D341Med (cell line): ENCODE results near the gene PPP1R9A.

Experiments
- DNase-seq: peaks from one replicate; pipeline ENCODE4 v3.0.0; 2012; ENCODE audit warnings: low spot score

Gene PPP1R9A

GRCh38 chr7:94912085-94912484 lies 4.7 kb downstream of the PPP1R9A start:
- DNase-seq, result no peak

- DNase-seq, result no peak
Observed at GRCh38 chr7:94913391-94913790, 6.0 kb downstream of the PPP1R9A start.

GRCh38 chr7:94921911-94922310 lies 14.5 kb downstream of the PPP1R9A start:
- DNase-seq, result no peak

GRCh38 chr7:94922457-94922856 lies 15.1 kb downstream of the PPP1R9A start:
- DNase-seq, result no peak

- no peak for DNase-seq
Observed at GRCh38 chr7:94923412-94923811, 16.0 kb downstream of the PPP1R9A start.

GRCh38 chr7:94928168-94928707 lies 20.8 kb downstream of the PPP1R9A start:
- DNase-seq, result no peak

GRCh38 chr7:94933256-94933990 lies 26.0 kb downstream of the PPP1R9A start:
- no peak for DNase-seq

- no peak for DNase-seq
Observed at GRCh38 chr7:94939395-94939794, 32.0 kb downstream of the PPP1R9A start.

- no peak for DNase-seq
Observed at GRCh38 chr7:94940241-94940640, 32.8 kb downstream of the PPP1R9A start.

GRCh38 chr7:94941844-94942632 lies 34.6 kb downstream of the PPP1R9A start:
- no peak for DNase-seq

GRCh38 chr7:94943134-94943533 lies 35.7 kb downstream of the PPP1R9A start:
- no peak for DNase-seq

- no peak for DNase-seq
Observed at GRCh38 chr7:94949532-94949931, 42.1 kb downstream of the PPP1R9A start.

GRCh38 chr7:94955807-94956206 lies 48.4 kb downstream of the PPP1R9A start:
- no peak for DNase-seq

GRCh38 chr7:94957061-94957460 lies 49.7 kb downstream of the PPP1R9A start:
- no peak for DNase-seq

GRCh38 chr7:94962661-94963060 lies 55.3 kb downstream of the PPP1R9A start:
- DNase-seq, result no peak

- DNase-seq, result no peak
Observed at GRCh38 chr7:94969434-94970084, 62.2 kb downstream of the PPP1R9A start.

- DNase-seq, result no peak
Observed at GRCh38 chr7:94970085-94970576, 62.7 kb downstream of the PPP1R9A start.

GRCh38 chr7:94971051-94971867 lies 63.9 kb downstream of the PPP1R9A start:
- DNase-seq, result no peak

- no peak for DNase-seq
Observed at GRCh38 chr7:94972296-94972695, 64.9 kb downstream of the PPP1R9A start.

GRCh38 chr7:94973844-94974243 lies 66.5 kb downstream of the PPP1R9A start:
- no peak for DNase-seq

- DNase-seq, result no peak
Observed at GRCh38 chr7:94974423-94974822, 67.0 kb downstream of the PPP1R9A start.

- DNase-seq, result no peak
Observed at GRCh38 chr7:94975336-94975735, 67.9 kb downstream of the PPP1R9A start.
